Measurements from ENCODE around the gene COL20A1.
"Not testable (repeated sequence)": the region's sequence is repeated elsewhere in the genome, so short reads cannot be mapped to it uniquely, and the experiment has no call there.

The COL20A1 gene

GRCh38 chr20:63303095-63303666 lies 10.2 kb downstream of the COL20A1 start:
- DNase-seq (ENCODE audit: low read depth) = no peak
- TF ChIP-seq, protein P1, sequence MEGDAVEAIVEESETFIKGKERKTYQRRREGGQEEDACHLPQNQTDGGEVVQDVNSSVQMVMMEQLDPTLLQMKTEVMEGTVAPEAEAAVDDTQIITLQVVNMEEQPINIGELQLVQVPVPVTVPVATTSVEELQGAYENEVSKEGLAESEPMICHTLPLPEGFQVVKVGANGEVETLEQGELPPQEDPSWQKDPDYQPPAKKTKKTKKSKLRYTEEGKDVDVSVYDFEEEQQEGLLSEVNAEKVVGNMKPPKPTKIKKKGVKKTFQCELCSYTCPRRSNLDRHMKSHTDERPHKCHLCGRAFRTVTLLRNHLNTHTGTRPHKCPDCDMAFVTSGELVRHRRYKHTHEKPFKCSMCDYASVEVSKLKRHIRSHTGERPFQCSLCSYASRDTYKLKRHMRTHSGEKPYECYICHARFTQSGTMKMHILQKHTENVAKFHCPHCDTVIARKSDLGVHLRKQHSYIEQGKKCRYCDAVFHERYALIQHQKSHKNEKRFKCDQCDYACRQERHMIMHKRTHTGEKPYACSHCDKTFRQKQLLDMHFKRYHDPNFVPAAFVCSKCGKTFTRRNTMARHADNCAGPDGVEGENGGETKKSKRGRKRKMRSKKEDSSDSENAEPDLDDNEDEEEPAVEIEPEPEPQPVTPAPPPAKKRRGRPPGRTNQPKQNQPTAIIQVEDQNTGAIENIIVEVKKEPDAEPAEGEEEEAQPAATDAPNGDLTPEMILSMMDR (conservative IDR thresholded peaks at IDR 0.05; ENCODE audit: control insufficient read depth, insufficient read depth, low read depth, low read length) = no peak
- no peak overlapping the region for H3K4me3 ChIP-seq (ENCODE audit: control insufficient read depth, low read depth, low read length)

DNA sequence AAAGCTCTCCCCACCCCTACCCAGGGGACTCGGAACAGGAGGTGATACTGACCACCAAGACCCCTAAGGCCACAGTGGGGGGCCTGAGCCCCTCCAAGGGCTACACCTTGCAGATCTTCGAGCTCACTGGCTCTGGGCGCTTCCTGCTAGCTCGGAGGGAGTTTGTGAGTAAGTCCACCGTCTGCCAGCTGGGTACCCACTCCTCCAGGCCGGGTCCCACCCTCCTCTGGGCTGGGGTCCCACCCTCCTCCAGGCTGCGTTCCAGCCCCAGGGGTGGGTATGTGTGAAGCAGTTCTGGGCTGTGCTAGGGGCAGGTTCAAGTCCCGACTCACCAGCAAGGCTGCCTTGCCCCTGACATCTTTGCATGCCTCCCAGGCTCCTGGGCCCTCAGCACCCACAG lies 12.4 kb downstream of the COL20A1 start:
- TF ChIP-seq, protein P1 (conservative IDR thresholded peaks at IDR 0.05; ENCODE audit: control insufficient read depth, insufficient read depth, low read depth, low read length) = no peak
- H3K4me3 ChIP-seq (ENCODE audit: control insufficient read depth, low read depth, low read length) = no peak overlapping the region
- no peak for DNase-seq (ENCODE audit: low read depth)

GRCh38 chr20:63305933-63306672 lies 13.1 kb downstream of the COL20A1 start:
- H3K4me3 ChIP-seq (ENCODE audit: control insufficient read depth, low read depth, low read length); DNase-seq (ENCODE audit: low read depth): not testable (repeated sequence)

DNA sequence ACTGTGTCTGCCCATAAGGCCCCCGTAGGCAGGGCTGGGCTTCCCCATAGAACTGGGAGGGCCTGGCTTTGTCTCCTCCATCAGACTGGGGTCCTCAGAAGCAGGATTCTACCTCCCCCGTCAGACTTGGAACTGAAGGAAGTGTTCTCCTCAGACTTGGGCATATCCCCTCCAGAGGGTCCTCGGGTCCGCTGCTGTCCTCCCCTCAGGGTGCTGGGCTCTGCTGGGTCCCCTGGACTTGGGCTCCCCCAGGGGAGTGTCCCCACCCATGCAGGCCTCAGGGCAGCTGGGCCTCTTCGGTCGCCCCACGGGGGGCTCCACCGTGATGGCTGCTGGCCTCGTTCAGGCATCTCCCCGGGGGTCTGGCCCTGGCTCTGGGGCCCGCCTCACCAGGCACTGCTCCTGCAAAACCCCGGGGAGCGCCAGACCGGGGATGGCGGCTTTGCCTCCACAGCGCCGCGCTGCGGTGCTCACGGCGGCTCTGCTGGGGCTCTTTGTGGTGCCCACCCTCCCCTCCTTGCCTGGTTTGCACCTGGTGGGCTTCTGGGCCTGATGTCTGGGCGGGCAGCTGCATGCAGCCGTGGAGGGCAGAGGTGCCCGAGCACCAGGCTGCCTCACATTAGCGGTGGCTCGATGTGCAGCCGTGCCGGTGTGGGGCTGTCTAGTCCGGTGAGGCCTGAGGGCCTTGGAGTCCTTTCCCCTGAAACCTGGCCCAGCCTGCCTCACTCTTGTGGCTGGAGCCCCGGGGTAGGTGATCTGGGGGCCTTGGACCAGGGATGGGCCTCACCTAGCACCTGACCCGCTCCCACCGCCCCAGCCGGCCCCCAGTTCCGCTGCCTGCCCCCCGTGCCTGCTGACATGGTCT lies 13.9 kb downstream of the COL20A1 start:
- no peak for DNase-seq (ENCODE audit: low read depth)
- H3K4me3 ChIP-seq (ENCODE audit: control insufficient read depth, low read depth, low read length) = no peak overlapping the region
- TF ChIP-seq, protein P1 (conservative IDR thresholded peaks at IDR 0.05; ENCODE audit: control insufficient read depth, insufficient read depth, low read depth, low read length) = no peak

DNA sequence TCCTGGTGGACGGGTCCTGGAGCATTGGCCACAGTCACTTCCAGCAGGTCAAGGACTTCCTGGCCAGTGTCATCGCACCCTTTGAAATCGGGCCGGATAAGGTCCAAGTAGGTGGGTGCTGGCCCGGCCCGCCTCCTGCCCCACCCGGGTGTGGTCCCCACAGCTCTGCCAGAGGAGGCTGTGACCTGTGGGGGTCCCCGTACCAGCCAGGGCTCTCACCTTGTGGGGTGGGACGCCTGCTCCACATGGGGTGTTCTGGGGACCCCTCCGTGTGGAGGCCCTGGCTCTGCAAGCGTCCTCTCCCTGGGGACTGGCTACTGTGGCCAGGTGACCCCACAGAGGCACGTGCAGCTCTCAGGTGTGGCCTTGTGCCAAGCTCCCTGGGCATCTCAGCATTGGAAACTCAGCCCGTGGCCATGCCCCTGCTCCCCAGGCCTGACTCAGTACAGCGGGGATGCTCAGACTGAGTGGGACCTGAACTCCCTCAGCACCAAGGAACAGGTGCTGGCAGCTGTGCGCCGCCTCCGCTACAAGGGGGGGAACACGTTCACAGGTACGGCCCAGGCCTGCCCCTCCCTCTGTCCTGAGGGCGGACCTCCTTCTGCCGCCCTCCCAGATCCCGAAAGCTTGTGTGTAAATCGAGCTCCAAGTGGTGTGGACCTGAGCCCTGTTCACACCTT lies 14.7 kb downstream of the COL20A1 start:
- H3K4me3 ChIP-seq (ENCODE audit: control insufficient read depth, low read depth, low read length) = no peak overlapping the region
- TF ChIP-seq, protein P1 (conservative IDR thresholded peaks at IDR 0.05; ENCODE audit: control insufficient read depth, insufficient read depth, low read depth, low read length) = no peak
- DNase-seq (ENCODE audit: low read depth) = no peak

- no peak overlapping the region for H3K4me3 ChIP-seq (ENCODE audit: control insufficient read depth, low read depth, low read length)
- TF ChIP-seq, protein P1 (conservative IDR thresholded peaks at IDR 0.05; ENCODE audit: control insufficient read depth, insufficient read depth, low read depth, low read length) = no peak
- DNase-seq (ENCODE audit: low read depth) = no peak
Observed at GRCh38 chr20:63308218-63308911, 15.4 kb downstream of the COL20A1 start.
